Activated T-helper 1 cell treated with anti-CD3 and anti-CD28 coated beads, Interleukin-2, amount 50 U/mL, for 16 hours (primary cell): ENCODE data around the gene MROH9.
"Not testable (repeated sequence)": the region's sequence is repeated elsewhere in the genome, so short reads cannot be mapped to it uniquely, and the experiment has no call there.

Source experiments
- DNase-seq, 2 donors: peaks; one replicate each; pipeline ENCODE4 v3.0.0-alpha.2; 2020; ENCODE audit warnings: low read depth in 1 of 2, low spot score in 1 of 2

Gene MROH9, protein sequence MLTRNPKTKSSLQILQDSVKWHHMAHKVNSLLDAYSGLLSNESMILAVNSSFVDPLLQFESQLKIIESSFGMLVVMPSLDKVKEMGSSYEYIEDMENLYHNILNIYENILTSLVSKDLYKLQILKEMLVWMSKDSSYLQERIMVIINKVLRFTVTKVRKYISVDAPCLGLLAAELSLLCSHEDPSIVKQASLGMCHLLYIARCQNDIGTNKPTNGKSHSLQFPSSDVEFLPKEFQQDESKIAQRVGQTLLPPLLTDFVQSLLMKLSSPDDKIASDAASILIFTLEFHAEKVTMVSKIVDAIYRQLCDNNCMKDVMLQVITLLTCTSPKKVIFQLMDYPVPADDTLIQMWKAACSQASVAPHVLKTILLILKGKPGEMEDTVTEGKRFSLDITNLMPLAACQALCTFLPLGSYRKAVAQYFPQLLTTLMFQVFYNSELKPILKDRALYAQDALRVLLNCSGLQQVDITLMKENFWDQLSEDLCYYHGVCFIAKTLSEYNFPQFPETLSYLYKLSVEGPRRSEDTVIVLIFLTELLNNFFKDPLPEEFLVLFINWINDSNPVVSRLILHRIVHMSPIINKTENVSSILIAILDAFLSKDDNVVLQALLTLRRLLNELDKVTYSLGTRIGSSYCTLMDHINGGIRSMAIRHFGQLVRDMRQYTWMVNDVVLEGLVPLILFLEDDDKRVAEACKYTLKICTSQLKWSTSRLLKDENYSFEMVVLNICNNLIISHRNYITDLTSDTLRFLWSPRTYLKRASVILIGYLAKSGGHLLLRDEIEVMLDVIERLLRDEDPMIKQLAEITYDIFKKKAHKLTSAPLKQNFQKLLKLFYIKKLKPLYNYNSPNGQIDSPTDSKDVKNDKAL

DNA sequence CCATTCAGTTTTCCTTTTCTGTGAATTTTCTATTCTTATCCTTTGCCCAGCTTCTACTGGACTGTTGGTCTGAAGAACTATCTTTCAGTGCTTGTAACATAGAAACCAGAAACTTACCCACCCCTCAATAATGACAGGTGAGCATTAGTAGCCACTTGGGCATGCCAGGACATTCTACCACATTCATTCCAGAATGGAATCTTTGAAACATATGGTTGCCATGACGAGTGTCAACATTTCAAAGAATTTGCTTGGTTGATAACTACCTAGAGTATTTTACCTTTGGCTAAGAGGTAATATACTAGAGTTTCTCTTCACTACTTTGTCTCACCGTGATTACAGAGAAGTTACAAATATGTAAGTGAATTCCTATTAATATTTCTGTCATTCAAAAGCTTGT lies at the start of gene MROH9:
Gene MROH9 (plus strand): TSS at position 304 of the 400 bp plus-strand sequence. CDS start 10,023 bp downstream, outside the sequence.
- no peak for DNase-seq

DNA sequence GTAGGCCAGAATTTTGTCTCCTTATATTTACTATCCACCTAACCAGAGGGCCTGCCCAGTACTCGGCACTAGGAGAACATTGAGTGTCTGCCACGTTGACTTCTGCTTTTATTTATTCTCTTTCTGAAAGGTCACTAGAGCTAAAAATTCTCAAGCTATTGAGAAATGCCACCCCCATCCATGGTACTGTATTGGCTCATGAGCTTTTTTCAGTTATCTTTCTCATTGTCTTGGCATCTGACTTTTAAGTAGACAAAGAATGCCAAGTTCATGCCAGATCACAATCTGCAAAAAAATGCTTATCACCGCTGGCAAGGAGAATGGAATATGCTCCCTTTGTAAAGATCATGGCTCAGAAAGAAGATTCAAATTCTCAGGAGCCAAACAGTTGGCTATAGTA lies 49.8 kb upstream of the MROH9 start:
- DNase-seq, result no peak

DNA sequence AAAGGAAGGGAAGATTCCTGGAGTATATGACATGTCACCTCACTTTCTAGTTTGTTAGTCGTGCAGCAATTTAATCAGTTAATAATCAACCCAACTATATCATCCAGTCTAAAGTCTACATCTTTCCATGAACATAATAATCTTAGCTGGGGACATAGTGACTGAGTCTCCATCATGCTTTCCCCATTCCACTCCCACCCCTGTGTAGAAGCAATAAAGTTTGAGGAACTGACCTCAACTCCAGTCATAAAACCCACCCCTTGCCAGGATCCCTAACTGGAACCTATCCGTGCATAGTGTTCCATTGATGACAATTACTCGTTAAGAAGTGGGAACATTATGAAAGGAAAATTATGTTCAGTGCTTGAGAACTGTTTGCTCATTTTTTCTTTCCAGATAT lies 48.9 kb upstream of the MROH9 start:
- no peak for DNase-seq

DNA sequence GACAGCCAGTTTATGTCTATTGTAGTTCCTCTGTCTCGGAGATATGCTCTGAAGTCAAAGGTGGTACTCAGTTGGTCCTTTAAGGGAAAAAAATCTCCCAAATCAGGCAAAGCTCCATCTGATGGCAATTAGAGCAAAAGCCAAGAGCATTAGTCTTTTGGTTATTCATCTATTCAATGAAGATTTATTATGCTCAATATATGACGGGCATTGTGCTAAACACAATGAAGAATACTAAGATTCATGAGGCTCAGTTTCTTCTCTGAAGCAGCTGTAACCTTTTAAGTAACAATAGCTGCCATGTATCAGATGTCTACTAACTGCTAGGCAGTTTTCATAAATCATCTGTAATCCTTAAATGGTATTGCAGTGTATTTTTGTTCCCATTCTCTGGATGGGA lies 47.6 kb upstream of the MROH9 start:
- DNase-seq, result no peak

DNA sequence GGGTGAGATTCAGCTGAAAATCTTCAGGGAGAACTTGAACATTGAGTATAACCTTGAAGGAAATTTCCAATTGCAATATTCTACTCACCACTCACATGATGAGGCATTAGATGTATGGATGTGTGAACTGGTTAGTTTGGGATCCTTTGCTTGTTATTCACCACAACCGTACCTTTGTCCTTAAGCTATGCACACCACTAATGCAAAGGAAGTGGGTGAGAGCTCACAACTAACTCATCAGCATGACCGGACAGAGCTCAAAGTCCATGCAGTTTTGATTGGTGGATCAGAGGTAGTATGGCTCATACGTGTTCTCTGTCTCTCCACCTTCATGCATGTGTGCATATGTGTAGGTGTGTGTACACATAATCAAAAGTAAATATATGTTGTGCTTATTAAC lies 43.5 kb upstream of the MROH9 start:
- no peak for DNase-seq

DNA sequence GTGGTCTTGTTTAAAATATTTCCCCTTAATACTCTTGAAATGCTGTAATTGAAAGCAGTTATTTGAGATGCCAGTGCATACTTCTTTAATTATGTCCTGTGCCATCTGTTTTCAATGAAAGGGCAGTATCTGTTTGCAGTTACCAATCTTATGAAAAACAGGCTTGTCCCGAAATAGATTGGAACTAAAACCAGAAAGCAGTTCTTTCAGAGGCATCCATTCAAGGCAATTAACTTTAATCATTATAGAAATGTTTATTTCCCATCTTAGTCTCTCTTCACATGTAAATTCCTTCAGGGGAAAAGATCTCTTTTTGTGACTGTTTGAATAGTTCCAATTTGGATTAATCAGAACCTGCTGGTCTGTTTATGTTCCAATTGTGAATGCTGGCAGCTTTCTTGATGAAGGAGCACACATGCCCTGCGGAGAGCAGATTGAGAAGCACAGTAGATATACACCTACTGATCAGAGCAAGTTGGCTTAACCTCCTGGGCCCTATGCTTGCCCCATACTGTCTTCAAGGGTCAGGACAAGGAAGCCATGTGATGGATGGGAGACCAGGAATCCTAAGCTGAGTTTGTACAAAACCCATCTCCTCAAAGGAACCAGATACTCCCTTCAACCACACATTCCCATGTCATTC lies 41.6 kb upstream of the MROH9 start:
- no peak for DNase-seq

DNA sequence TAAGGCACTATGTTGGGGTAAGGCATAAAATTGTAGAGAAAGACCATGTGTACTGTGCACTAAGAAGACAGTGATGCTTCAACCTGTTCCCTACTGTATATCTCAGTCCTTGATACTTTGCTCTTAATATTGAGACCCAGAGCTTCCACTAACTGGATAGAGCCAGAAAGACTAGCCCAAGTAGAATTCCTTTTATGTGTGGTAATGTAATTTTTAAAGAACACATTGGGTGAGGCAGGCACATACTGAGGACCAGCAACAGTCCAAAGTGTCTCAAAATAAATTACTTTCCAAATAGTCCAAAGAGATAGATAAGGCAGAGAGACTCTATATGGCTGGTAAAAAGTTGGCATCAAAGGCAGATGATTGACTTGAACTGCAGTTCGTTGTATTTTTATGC lies 31.4 kb upstream of the MROH9 start:
- DNase-seq, result no peak

DNA sequence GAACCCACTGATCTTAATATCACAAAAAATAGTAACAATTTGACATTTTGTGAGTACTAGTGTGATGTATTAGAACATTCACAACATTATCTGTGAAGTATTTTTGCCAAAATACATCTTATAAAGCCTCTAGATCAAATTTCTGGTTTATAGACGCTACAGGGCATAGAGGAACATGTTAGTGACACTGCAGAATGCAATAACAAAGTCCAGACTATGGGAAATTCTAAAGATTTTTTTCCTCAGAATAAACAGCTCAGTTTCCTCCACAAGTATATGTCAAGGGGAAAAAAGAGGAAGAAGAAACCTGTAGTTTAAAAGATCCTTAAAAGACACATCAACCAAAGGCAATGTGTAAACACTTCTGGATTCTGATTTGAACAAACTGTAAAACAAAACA lies 26.4 kb upstream of the MROH9 start:
- DNase-seq, result no peak

DNA sequence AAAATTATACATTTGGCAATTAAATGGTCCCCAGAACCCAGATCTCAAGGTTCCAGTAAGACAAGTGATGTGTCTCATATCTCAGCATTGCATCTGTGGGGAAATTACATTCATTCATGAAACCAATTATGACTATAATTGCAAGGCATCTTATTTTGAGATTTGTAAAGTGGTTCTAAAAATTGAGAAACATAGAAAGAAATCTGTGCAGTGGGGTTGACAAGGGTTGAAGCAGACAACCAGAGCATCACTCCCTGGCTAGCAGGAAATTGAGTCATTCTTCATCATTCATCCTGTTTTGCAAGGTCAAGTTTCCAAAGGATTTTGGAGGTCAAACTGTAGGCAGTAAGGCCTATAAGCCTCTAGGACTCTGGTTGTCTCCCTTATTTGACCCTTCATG lies 25.1 kb upstream of the MROH9 start:
- DNase-seq, result no peak

DNA sequence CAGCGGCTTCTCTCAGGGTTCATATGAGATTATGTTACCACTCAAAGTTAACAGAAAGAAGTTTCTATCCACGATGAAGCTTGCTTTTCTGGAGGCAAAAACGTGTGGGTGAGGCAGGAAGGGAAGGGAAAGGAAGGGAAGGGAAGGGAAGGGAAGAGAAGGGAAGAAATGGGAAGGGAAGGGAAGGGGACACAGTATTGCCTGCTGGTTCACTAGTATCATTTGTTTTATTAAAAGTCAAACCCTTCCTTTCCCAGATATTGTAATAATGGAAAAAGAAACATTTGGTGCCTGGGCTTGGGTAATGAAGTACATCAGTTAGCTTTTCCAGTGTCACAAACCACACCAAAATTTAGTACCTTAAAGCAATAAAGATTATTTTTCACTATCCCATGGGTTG lies 18.0 kb upstream of the MROH9 start:
- no peak for DNase-seq

DNA sequence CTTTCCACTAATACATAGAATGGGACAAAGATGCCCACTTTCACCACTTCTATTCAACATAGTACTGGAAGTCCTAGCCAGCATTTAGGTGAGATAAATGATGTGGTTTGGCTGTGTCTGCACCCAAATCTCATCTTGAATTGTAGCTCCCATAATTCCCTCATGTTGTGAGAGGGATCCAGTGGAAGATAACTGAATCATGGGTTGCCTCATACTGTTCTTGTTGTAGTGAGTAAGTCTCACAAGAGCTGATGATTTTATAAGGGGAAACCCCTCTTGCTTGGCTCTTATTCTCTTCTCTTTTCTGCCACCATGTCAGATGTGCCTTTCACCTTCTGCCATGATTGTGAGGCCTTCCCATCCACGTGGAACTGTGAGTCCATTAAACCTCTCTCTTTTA lies 10.7 kb upstream of the MROH9 start:
- DNase-seq, result not testable (repeated sequence)

DNA sequence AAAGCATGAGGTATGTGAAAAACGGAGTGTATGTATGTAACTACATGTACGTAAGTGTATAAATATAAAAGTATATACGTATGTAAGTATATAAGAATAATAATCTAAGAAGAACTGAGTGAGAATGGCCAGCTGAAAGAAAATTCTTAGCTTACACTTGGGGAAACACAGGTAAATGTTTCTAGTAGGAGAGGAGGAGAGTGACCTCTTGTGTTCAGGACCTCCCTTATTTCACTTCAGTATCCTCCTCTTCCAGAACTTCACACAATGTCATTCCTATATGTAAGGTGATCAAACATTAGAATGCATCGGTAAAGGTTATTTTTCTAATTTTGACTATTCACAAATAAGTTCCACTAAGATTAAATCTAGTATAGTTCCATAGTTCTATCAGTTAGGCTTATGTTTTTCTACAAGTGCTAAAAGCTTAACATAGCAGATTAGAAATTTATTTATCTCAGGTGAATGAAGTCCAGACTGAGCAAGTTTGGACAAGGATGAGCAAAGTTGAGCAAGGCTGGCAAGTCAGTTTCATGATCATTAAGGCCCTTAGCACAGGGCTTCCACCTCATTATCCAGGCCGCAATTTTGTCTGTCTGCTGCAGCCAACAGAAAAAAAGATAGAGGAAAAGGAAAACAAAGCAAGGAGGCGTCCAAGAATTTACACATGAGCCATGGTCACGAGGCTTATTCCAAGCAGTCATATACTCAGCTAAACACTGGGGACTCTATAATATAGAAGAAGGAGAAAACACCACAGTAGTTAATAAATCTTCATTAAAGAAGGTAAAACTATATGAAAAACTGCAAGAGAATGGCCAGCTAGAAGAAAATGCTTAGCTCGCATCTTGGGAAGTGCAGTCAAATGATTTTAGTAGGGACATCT lies 7.1 kb upstream of the MROH9 start:
- DNase-seq, result no peak

DNA sequence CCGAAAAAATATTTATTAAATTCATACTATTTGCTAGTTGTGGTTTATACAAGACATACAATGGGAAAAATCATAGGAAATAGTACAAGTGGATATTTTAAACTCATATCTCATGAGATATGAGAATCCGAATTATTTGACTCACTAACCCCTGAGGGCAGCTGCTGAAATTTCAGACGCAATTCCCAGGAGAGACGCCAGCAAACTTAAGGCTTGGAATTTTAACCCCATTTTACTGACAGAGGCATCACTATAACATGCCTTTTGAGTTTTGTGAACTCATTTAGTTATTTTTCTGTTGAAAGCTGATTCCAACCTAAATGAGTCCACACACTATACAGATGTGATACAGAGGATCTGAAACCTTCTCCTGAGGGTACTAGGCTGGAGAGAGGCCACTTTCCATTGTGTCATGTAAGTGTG lies 5.9 kb upstream of the MROH9 start:
- DNase-seq, result no peak

DNA sequence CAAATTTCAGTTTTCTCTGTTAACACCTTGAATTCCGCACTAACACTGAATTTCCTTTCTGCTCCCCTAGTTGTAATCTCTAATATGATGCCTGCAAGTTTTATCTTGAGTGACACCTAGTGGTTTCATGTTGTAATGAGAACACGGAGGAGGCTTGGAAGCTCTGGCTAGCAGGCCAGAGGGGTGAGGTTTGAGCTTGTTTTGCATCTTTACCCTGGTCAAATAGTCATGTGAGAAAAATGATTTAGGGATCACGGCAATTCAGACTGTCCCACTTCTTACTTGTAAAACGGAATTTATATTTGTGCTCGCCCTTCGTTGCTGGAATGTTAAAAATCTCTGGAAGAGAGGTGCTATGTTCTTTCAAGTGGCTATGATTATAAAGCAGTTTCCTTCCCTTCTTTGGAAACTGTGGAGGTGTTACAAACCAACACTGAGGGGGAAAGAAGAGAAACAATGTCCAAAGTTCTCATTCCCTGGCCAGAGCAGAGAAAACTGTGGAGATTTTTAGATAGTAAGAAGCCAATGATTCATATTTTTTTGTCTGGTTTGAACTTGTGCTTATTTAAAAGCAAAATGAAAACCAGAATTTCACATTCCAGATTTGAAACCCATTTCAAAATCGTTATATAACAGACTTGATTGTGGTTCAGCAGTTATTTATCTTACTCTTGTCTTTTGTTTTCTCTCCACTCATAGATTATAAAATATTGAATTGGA lies 5.3 kb upstream of the MROH9 start:
- DNase-seq, result no peak

DNA sequence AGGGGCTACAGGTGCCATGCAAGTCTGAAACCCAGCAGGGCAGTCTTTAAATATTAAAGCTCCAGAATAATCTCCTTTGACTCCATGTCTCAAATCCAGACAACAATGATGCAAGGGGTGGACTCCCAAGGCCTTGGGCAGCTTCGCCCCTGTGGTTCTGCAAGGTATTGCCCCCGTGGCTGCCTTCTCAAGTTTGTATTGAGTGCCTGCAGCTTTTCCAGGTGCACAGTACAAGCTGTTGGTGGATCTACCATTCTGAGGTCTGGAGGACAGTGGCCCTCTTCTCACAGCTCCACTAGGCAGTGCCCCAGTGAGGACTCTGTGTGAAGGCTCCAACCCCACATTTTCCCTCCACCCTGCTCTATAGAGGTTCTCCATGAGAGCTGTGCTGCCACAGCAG lies 3.7 kb upstream of the MROH9 start:
- DNase-seq, result no peak

DNA sequence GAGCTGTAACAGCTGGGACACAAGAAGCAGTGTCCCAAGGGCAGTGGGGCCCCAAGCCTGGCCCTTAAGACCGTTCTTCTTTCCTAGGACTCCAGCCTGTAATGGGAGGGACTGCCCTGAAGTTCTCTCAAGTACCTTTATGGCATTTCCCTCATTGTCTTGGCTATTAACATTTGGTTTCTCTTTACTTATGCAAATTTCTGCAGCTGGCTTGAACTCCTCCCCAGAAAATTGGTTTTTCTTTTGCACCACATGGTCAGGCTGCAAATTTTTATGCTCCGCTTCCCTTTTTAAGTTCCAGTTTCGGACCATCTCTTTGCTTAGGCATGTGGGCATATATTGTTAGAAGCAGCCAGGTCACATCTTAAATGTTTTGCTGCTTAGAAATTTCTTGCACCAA lies 3.1 kb upstream of the MROH9 start:
- no peak for DNase-seq

DNA sequence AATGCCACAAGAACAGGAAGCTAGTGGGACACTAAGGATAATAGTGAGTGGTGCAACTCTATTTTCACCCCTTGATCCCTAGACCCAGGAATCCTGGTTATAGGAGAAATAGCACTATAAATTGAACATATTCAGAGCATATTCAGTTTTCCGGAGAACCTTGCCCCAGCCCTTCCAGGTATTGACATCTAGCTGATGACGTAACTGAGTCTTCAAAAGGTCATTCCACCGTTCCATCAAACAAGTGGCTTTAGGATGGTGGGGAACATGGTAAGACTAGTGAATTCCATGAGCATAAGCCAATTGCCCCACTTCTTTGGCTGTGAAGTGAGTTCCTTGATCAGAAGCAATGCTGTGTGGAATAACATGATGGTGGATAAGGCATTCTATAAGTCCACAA lies 2.9 kb downstream of the MROH9 start:
- DNase-seq, result no peak

DNA sequence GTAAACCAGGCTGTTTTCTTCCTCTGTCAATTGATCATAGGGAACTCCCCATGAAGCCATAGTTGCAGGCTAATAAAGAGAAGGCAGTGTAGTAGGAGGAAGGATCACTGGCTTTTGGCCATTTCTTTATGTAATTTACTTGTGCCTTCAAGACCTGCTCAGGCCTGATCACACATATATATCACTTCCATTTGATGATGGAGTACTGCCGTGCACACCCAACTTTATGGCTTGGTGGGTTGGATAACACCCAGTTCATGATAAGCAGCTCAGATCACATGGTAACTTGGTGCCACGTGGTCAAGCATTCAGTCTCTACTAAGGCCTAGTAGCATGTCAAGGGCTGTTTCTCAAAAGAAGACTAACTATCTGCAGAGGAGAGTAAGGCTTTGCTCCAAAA lies 4.1 kb downstream of the MROH9 start:
- DNase-seq, result no peak

DNA sequence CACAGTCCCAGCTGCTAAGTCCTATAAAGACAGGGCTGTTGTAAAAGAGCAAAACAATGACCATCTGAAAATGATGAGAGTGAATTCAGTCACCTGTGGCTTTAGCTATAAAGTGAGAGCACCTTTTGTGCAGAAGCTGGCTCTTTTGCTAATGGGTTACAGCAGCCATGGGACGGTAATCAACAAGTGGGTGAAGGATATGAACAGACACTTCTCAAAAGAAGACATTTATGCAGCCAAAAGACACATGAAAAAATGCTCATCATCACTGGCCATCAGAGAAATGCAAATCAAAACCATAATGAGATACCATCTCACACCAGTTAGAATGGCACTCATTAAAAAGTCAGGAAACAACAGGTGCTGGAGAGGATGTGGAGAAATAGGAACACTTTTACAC lies 16.4 kb downstream of the MROH9 start:
- not testable (repeated sequence) for DNase-seq

DNA sequence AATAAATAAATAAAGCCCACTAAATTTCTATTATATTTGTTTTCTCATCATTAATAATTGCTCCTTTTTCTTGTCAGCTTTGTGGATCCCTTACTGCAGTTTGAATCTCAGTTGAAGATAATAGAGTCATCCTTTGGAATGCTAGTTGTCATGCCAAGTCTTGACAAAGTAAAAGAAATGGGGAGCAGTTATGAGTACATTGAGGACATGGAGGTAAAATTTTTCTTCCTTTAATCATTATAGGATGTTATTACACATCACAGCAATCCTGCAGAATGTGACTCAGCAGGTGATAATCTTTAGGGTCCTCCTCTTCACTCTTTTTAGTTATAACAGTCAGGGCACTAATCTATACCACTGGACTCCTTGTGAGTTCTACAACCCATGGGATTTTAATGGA lies 24.1 kb downstream of the MROH9 start:
- DNase-seq, result no peak
